ENCODE data around the gene GFPT2. TPM values are rescaled to one million over a fixed set of nuclear protein-coding genes. Genes with fewer than 3 reads are reported as not detected.

GFPT2 gene
- total RNA-seq, 2 experiments from 2014 or later: not detected

GRCh38 chr5:180365829-180366228 lies 12.7 kb upstream of the GFPT2 start:
- no TSS peak for BruUV-seq (replicated peaks)
- H3K79me2 ChIP-seq (ENCODE audit: insufficient read depth, low read depth, low read length): no peaks in the 10 kb centered on the region
- POLR2A ChIA-PET: no interaction called here
- H3K36me3 ChIP-seq (ENCODE audit: insufficient read depth, low read length): no peaks in the 10 kb centered on the region
- intact Hi-C loops (cut with micrococcal nuclease; ENCODE audit: unreplicated experiment): no loop called here
- no peak overlapping the region for H3K4me2 ChIP-seq (ENCODE audit: low read length)
- H3K4me1 ChIP-seq (ENCODE audit: insufficient read depth, low read length, poor library complexity, severe bottlenecking): no peaks in the 10 kb centered on the region
- H3K4me3 ChIP-seq (ENCODE audit: low read depth, low read length, poor library complexity, severe bottlenecking): no peak overlapping the region
- no peak for DNase-seq (ENCODE audit: low spot score)
- CTCF ChIA-PET (ENCODE audit: unreplicated experiment): no interaction called here
- H3K27ac ChIP-seq (ENCODE audit: low read depth, low read length, poor library complexity, severe bottlenecking): no peak overlapping the region
- no peak overlapping the region for H2AFZ ChIP-seq (ENCODE audit: low read length)
- no peak for TF ChIP-seq EZH2phosphoT487 (IDR thresholded peaks at IDR 0.05; ENCODE audit: borderline replicate concordance, low read depth, low read length)
- no peak for TF ChIP-seq CTCF (conservative IDR thresholded peaks at IDR 0.05; ENCODE audit: low read length)
- H3K9me3 ChIP-seq (ENCODE audit: low read length): no peaks in the 10 kb centered on the region
- H4K20me1 ChIP-seq (ENCODE audit: insufficient read depth, low read length): no peaks in the 10 kb centered on the region
- no peaks in the 10 kb centered on the region for H3K9me2 ChIP-seq (ENCODE audit: insufficient read depth, low read length)

GRCh38 chr5:180364306-180364856 lies 11.2 kb upstream of the GFPT2 start:
- Histone ChIP-seq H3K79me2 (ENCODE audit: insufficient read depth, low read depth, low read length) (no peaks in the 10 kb centered on the region), H3K4me1 (ENCODE audit: insufficient read depth, low read length, poor library complexity, severe bottlenecking) (no peaks in the 10 kb centered on the region), H3K4me3 (ENCODE audit: low read depth, low read length, poor library complexity, severe bottlenecking) (no peak overlapping the region), H3K36me3 (ENCODE audit: insufficient read depth, low read length) (no peaks in the 10 kb centered on the region), H3K9me2 (ENCODE audit: insufficient read depth, low read length) (no peaks in the 10 kb centered on the region), H2AFZ (ENCODE audit: low read length) (no peak overlapping the region), H3K4me2 (ENCODE audit: low read length) (no peak overlapping the region), H4K20me1 (ENCODE audit: insufficient read depth, low read length) (no peaks in the 10 kb centered on the region), H3K9me3 (ENCODE audit: low read length) (no peaks in the 10 kb centered on the region), H3K27ac (ENCODE audit: low read depth, low read length, poor library complexity, severe bottlenecking) (no peak overlapping the region)
- TF ChIP-seq CTCF (conservative IDR thresholded peaks at IDR 0.05; ENCODE audit: low read length) (no peak), EZH2phosphoT487 (IDR thresholded peaks at IDR 0.05; ENCODE audit: borderline replicate concordance, low read depth, low read length) (no peak)
- ChIA-PET POLR2A (no interaction called here), CTCF (ENCODE audit: unreplicated experiment) (interaction anchor here (0.6 kb wide), 1 partner anchor 1630 kb away, joined by 5 read pairs; no protein-coding TSS in a partner anchor)
- no TSS peak for BruUV-seq (replicated peaks)
- intact Hi-C loops (cut with micrococcal nuclease; ENCODE audit: unreplicated experiment): no loop called here
- no peak for DNase-seq (ENCODE audit: low spot score)

GRCh38 chr5:180360078-180360957 lies 7.2 kb upstream of the GFPT2 start:
- H3K9me2 ChIP-seq (ENCODE audit: insufficient read depth, low read length): no peaks in the 10 kb centered on the region
- H3K4me3 ChIP-seq (ENCODE audit: low read depth, low read length, poor library complexity, severe bottlenecking): no peak overlapping the region
- H3K79me2 ChIP-seq (ENCODE audit: insufficient read depth, low read depth, low read length): no peaks in the 10 kb centered on the region
- no TSS peak for BruUV-seq (replicated peaks)
- CTCF ChIA-PET (ENCODE audit: unreplicated experiment): no interaction called here
- no peaks in the 10 kb centered on the region for H3K36me3 ChIP-seq (ENCODE audit: insufficient read depth, low read length)
- DNase-seq (ENCODE audit: low spot score): no peak
- H3K27ac ChIP-seq (ENCODE audit: low read depth, low read length, poor library complexity, severe bottlenecking): no peak overlapping the region
- H4K20me1 ChIP-seq (ENCODE audit: insufficient read depth, low read length): no peaks in the 10 kb centered on the region
- no peak for TF ChIP-seq EZH2phosphoT487 (IDR thresholded peaks at IDR 0.05; ENCODE audit: borderline replicate concordance, low read depth, low read length)
- TF ChIP-seq CTCF (conservative IDR thresholded peaks at IDR 0.05; ENCODE audit: low read length): no peak
- H3K9me3 ChIP-seq (ENCODE audit: low read length): no peaks in the 10 kb centered on the region
- H3K4me2 ChIP-seq (ENCODE audit: low read length): no peak overlapping the region
- intact Hi-C loops (cut with micrococcal nuclease; ENCODE audit: unreplicated experiment): no loop called here
- POLR2A ChIA-PET: interaction anchor here (0.7 kb wide), 1 partner anchor 137 kb away, joined by 3 read pairs; no protein-coding TSS in a partner anchor
- H3K4me1 ChIP-seq (ENCODE audit: insufficient read depth, low read length, poor library complexity, severe bottlenecking): no peaks in the 10 kb centered on the region
- H2AFZ ChIP-seq (ENCODE audit: low read length): no peak overlapping the region
